H1 (cell line): Measurements from ENCODE around the gene GFM1. TPM values are rescaled to one million over a fixed set of nuclear protein-coding genes. Genes with fewer than 3 reads are reported as not detected.
A peak's percentile ranks its signal among the peaks of the same experiment; 100 is the strongest.

Source experiments
- CTCF ChIA-PET: fragments of 300-600 bp; sonication (Branson Sonifier 250); formaldehyde crosslinking; loops from one replicate; lab custom pipeline; 2021; ENCODE audit not compliant: partially characterized antibody; lab: Charles Lee
- POLR2A ChIA-PET: fragments of 300-600 bp; sonication (Branson Sonifier 250); formaldehyde crosslinking; loops from one replicate; lab custom pipeline; 2021; ENCODE audit warnings: inconsistent platforms; ENCODE audit not compliant: partially characterized antibody; lab: Charles Lee
- DNase-seq, 2 experiments: peaks; one replicate each; pipeline versions ENCODE4 v3.0.0 to v3.0.0-alpha.2; 2010 to 2022; ENCODE audit warnings: low spot score in 2 of 2, low read depth in 1 of 2, mixed read lengths in 1 of 2
- FAIRE-seq: peaks from 2 replicates; lab custom pipeline; 2011; peaks lifted over from hg19 to GRCh38; lab: Jason Lieb, UNC
- H2AFZ ChIP-seq: 2 replicates; pipeline ENCODE4 v1.8.1; 2012; ENCODE audit warnings: low read length, inconsistent platforms
- H2AK5ac ChIP-seq: 2 replicates; pipeline ENCODE4 v1.6.1; 2013; ENCODE audit warnings: low read depth, low read length
- H2BK120ac ChIP-seq: replicated peaks from 2 replicates; pipeline ENCODE3; 2013; ENCODE audit warnings: low read depth, low read length, inconsistent platforms
- H2BK12ac ChIP-seq: 2 replicates; pipeline ENCODE4 v1.6.1; 2013; ENCODE audit warnings: low read depth, low read length
- H2BK15ac ChIP-seq: 2 replicates; pipeline ENCODE4 v1.6.1; 2013; ENCODE audit warnings: low read length
- H2BK20ac ChIP-seq: 2 replicates; pipeline ENCODE4 v1.6.1; 2013; ENCODE audit warnings: low read length
- H2BK5ac ChIP-seq: 2 replicates; pipeline ENCODE4 v1.6.1; 2013; ENCODE audit warnings: low read depth, low read length
- H3K14ac ChIP-seq: 2 replicates; pipeline ENCODE4 v1.6.1; 2013; ENCODE audit warnings: inconsistent platforms; ENCODE audit not compliant: insufficient read length
- H3K18ac ChIP-seq: 2 replicates; pipeline ENCODE4 v1.6.1; 2013; ENCODE audit warnings: low read length; ENCODE audit errors: extremely low read depth
- H3K23ac ChIP-seq: 2 replicates; pipeline ENCODE4 v1.6.1; 2013; ENCODE audit warnings: inconsistent platforms; ENCODE audit not compliant: insufficient read length
- H3K23me2 ChIP-seq: 2 replicates; pipeline ENCODE4 v1.6.1; 2013; ENCODE audit warnings: low read depth, low read length
- H3K27ac ChIP-seq: 2 replicates; pipeline ENCODE4 v1.6.1; 2011; ENCODE audit warnings: low read depth, low read length, inconsistent platforms
- H3K27me3 ChIP-seq, 4 experiments: replicated peaks in 1 of 4; 1 replicate in 1 of 4; 2 replicates in 3 of 4; pipeline versions ENCODE4 v1.6.1 to v1.8.1; 2011 to 2013; ENCODE audit warnings: low read length in 3 of 4, mild to moderate bottlenecking in 3 of 4, inconsistent platforms in 2 of 4, mixed read lengths in 2 of 4, moderate library complexity in 1 of 4; ENCODE audit not compliant: control insufficient read depth in 3 of 4, insufficient read depth in 3 of 4; ENCODE audit errors: extremely low read depth in 1 of 4
- H3K36me3 ChIP-seq, 4 experiments: 2 replicates each; pipeline versions ENCODE4 v1.6.1 to v1.8.1; 2011 to 2013; ENCODE audit warnings: mild to moderate bottlenecking in 4 of 4, low read length in 3 of 4, moderate library complexity in 2 of 4, control low read depth in 1 of 4, inconsistent platforms in 1 of 4; ENCODE audit not compliant: insufficient read depth in 4 of 4, control insufficient read depth in 2 of 4
- H3K4ac ChIP-seq: replicated peaks from 2 replicates; pipeline ENCODE3; 2013; ENCODE audit warnings: low read length, low read depth, mixed read lengths, inconsistent platforms; ENCODE audit not compliant: insufficient read length
- H3K4me1 ChIP-seq, 4 experiments: replicated peaks in 1 of 4; 1 replicate in 1 of 4; 2 replicates in 3 of 4; pipeline versions ENCODE4 v1.6.1 to v1.8.1; 2011 to 2013; ENCODE audit warnings: low read length in 3 of 4, inconsistent platforms in 2 of 4, mixed read lengths in 1 of 4; ENCODE audit not compliant: insufficient read depth in 4 of 4, control insufficient read depth in 3 of 4
- H3K4me2 ChIP-seq, 2 experiments: 2 replicates each; pipeline versions ENCODE4 v1.6.1 to v1.8.1; 2011 to 2013; ENCODE audit warnings: low read depth in 2 of 2, low read length in 2 of 2, control low read depth in 1 of 2, inconsistent platforms in 1 of 2, mild to moderate bottlenecking in 1 of 2; ENCODE audit not compliant: insufficient read depth in 1 of 2
- H3K4me3 ChIP-seq, 4 experiments: fragments of 200-600, 300-600 bp in 1 of 4; sonication (generic), shearing (Covaris generic), sonication (Bioruptor Twin) in 1 of 4; 2 replicates each; pipeline versions ENCODE4 v1.5.1 to v1.8.1; 2011 to 2016; ENCODE audit warnings: low read length in 4 of 4, low read depth in 3 of 4, control low read depth in 2 of 4, inconsistent platforms in 2 of 4, mild to moderate bottlenecking in 2 of 4, mixed read lengths in 1 of 4, moderate library complexity in 1 of 4; ENCODE audit not compliant: insufficient read depth in 2 of 4; ENCODE audit errors: extremely low read depth in 1 of 4
- H3K56ac ChIP-seq: replicated peaks from 2 replicates; pipeline ENCODE3; 2013; ENCODE audit warnings: low read depth, mild to moderate bottlenecking, mixed read lengths, low read length, inconsistent platforms; ENCODE audit not compliant: insufficient read length
- H3K79me1 ChIP-seq: 2 replicates; pipeline ENCODE4 v1.6.1; 2013; ENCODE audit warnings: low read depth, low read length, control low read depth
- H3K79me2 ChIP-seq, 2 experiments: 2 replicates each; pipeline versions ENCODE4 v1.6.1 to v1.8.1; 2012 to 2013; ENCODE audit warnings: low read length in 2 of 2, mild to moderate bottlenecking in 2 of 2, inconsistent platforms in 1 of 2; ENCODE audit not compliant: insufficient read depth in 2 of 2, control insufficient read depth in 1 of 2
- H3K9ac ChIP-seq, 4 experiments: replicated peaks in 1 of 4; 1 replicate in 1 of 4; 2 replicates in 3 of 4; pipeline versions ENCODE4 v1.6.1 to v1.8.1; 2011 to 2013; ENCODE audit warnings: low read depth in 3 of 4, low read length in 3 of 4, control low read depth in 2 of 4, mild to moderate bottlenecking in 2 of 4, moderate library complexity in 2 of 4, inconsistent platforms in 1 of 4; ENCODE audit errors: extremely low read depth in 1 of 4
- H3K9me3 ChIP-seq, 2 experiments: 2 replicates each; pipeline versions ENCODE4 v1.6.1 to v1.8.1; 2012 to 2013; ENCODE audit warnings: mild to moderate bottlenecking in 2 of 2, moderate library complexity in 2 of 2, control low read depth in 1 of 2, inconsistent platforms in 1 of 2, low read depth in 1 of 2, low read length in 1 of 2, mixed read lengths in 1 of 2; ENCODE audit not compliant: insufficient read depth in 2 of 2
- H4K20me1 ChIP-seq, 2 experiments: replicated peaks in 1 of 2; 2 replicates each; pipeline versions ENCODE3 to v1.8.1; 2011 to 2013; ENCODE audit warnings: inconsistent platforms in 2 of 2, low read length in 2 of 2, mild to moderate bottlenecking in 1 of 2; ENCODE audit not compliant: insufficient read depth in 2 of 2, control insufficient read depth in 1 of 2
- H4K5ac ChIP-seq: 2 replicates; pipeline ENCODE4 v1.6.1; 2013; ENCODE audit warnings: low read length, low read depth, mixed read lengths, inconsistent platforms; ENCODE audit not compliant: insufficient read length
- H4K8ac ChIP-seq: 2 replicates; pipeline ENCODE4 v1.8.0; 2013; ENCODE audit warnings: mild to moderate bottlenecking, moderate library complexity, low read length, inconsistent platforms; ENCODE audit not compliant: insufficient read depth; ENCODE audit errors: extremely low read depth
- H4K91ac ChIP-seq: replicated peaks from 2 replicates; pipeline ENCODE3; 2013; ENCODE audit warnings: low read length, mixed read lengths, inconsistent platforms; ENCODE audit not compliant: insufficient read length
- WGBS, 2 experiments: shearing (Covaris generic) in 1 of 2; methylation state at CpG; one replicate each; pipeline versions ENCODE4 v1.1.6 to v1.1.7; 2013 to 2015; ENCODE audit warnings: low lambda C conversion rate in 2 of 2, mixed read lengths in 2 of 2, inconsistent platforms in 1 of 2, low coverage in 1 of 2, missing lambda C conversion rate in 1 of 2; ENCODE audit not compliant: insufficient replicate concordance in 2 of 2, insufficient coverage in 1 of 2, insufficient read length in 1 of 2; ENCODE audit errors: extremely low coverage in 1 of 2, missing lambda C conversion rate in 1 of 2; 5-methylcytosine and 5-hydroxymethylcytosine counted together
- polyA plus RNA-seq, 7 experiments: library from polyadenylated mRNA; depleted of rRNA in 3 of 7; stranded (reverse) in 5 of 7; unstranded in 2 of 7; fragments of >200 nt in 5 of 7; fragments of 200-250 nt in 2 of 7; gene quantifications; 1 replicate in 5 of 7; 2 replicates in 1 of 7; 4 replicates in 1 of 7; pipeline versions ENCODE4 v1.2.1 to v1.2.3, GENCODE V29; 2011 to 2013; ENCODE audit warnings: missing spikeins in 2 of 7, mixed read lengths in 2 of 7
- total RNA-seq: library from RNA; stranded (reverse); fragmentation: NEBNext Ultra II Directional; extraction: Animal tissue kit (Norgen Biotek cat#: 25700); gene quantifications from 2 replicates; pipeline ENCODE4 v1.2.1, GENCODE V29; 2021

Gene GFM1
- total and polyA plus RNA-seq, 2 of the 8 experiments (the other 6 are each of a cell fraction or from before 2014, with no cell fraction given), result 10.9 to 45.3 TPM

- Histone ChIP-seq H2BK15ac (no peak overlapping the region), H2BK20ac (no peak overlapping the region), H2BK12ac (no peak overlapping the region), H3K18ac (no peak overlapping the region), H3K4me3 (no peak overlapping the region), H2BK120ac (no peak overlapping the region), H3K9me3 (no peaks in the 10 kb centered on the region), H3K79me1 (no peaks in the 10 kb centered on the region), H3K4me2 (no peak overlapping the region), H4K8ac (peak overlapping the region; percentile 36; the same call in 1 of the 2 replicates), H4K91ac (no peak overlapping the region), H2AFZ (no peak overlapping the region), H3K36me3 (no peaks in the 10 kb centered on the region; a peak in 1 of 8 replicates), H3K27ac (no peak overlapping the region), H3K23ac (no peak overlapping the region), H2AK5ac (no peak overlapping the region), H3K79me2 (no peaks in the 10 kb centered on the region), H3K4me1 (no peaks in the 10 kb centered on the region; a peak in 1 of 7 replicates), H4K20me1 (peaks cover 0 to 3% of the 10 kb centered on the region in 2 experiments), H3K23me2 (no peaks in the 10 kb centered on the region; the same call in 1 of the 2 replicates), H3K56ac (no peak overlapping the region), H3K4ac (no peak overlapping the region), H2BK5ac (no peak overlapping the region), H3K9ac (no peak overlapping the region), H3K27me3 (no peaks in the 10 kb centered on the region), H4K5ac (no peak overlapping the region), H3K14ac (no peak overlapping the region)
- FAIRE-seq (no peak), DNase-seq (no peak)
- ChIA-PET POLR2A (no interaction called here), CTCF (interaction anchor here (0.8 to 5.0 kb wide), 4 partner anchors 10 to 77 kb away, joined by 3 to 40 read pairs (median 4); no protein-coding TSS in a partner anchor)
- WGBS, 2 experiments, result 96% methylated on average over 2 of the region's 2 CpGs; no CpG with 5 or more reads in 1 of the 2 experiments
Observed at GRCh38 chr3:158717576-158717975, 73.2 kb downstream of the GFM1 start.
